T-helper 9 cell (primary cell): ENCODE data around the gene PAGE2B.
"Not testable (repeated sequence)": the region's sequence is repeated elsewhere in the genome, so short reads cannot be mapped to it uniquely, and the experiment has no call there.

Experiments
- DNase-seq: peaks from one replicate; pipeline ENCODE4 v3.0.0-alpha.2; 2020

PAGE2B gene

GRCh38 chrX:55111578-55112254, 36.9 kb downstream of the PAGE2B start:
- no peak for DNase-seq

- not testable (repeated sequence) for DNase-seq
These were observed 41.8 kb downstream of the PAGE2B start for GRCh38 chrX:55116589-55116988.

- no peak for DNase-seq
These were observed 43.7 kb downstream of the PAGE2B start for GRCh38 chrX:55118574-55118973.

- DNase-seq: no peak
These were observed 44.4 kb downstream of the PAGE2B start for GRCh38 chrX:55119271-55119670.

- no peak for DNase-seq
These were observed 44.9 kb downstream of the PAGE2B start for GRCh38 chrX:55119712-55120111.

- DNase-seq: no peak
These were observed 46.0 kb downstream of the PAGE2B start for GRCh38 chrX:55120761-55121358.

GRCh38 chrX:55123900-55124299, 49.1 kb downstream of the PAGE2B start:
- DNase-seq: no peak

- no peak for DNase-seq
These were observed 52.9 kb downstream of the PAGE2B start for GRCh38 chrX:55127692-55128091.
